ENCODE results near the gene HOXA4.

DNA sequence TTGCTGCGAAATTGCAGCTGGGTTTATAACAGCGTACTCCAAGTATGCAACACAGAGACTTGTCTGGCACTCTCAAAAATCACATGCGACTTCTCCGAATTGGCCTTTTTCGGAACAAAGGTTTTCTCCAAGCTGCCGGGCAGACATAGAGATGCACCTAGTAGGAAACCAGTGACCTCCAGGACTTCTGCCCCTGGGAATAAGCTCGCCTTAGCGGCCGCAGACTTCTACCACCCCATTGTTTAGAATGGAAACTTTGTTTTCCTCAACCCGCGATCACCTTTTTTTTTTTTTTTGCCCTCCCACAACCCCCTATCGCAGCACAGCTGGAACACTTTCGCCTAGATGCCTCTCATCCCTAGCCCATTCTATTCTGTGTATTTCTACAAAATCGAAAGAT lies 48.5 kb upstream of the HOXA4 start:
- TF ChIP-seq, protein P1, sequence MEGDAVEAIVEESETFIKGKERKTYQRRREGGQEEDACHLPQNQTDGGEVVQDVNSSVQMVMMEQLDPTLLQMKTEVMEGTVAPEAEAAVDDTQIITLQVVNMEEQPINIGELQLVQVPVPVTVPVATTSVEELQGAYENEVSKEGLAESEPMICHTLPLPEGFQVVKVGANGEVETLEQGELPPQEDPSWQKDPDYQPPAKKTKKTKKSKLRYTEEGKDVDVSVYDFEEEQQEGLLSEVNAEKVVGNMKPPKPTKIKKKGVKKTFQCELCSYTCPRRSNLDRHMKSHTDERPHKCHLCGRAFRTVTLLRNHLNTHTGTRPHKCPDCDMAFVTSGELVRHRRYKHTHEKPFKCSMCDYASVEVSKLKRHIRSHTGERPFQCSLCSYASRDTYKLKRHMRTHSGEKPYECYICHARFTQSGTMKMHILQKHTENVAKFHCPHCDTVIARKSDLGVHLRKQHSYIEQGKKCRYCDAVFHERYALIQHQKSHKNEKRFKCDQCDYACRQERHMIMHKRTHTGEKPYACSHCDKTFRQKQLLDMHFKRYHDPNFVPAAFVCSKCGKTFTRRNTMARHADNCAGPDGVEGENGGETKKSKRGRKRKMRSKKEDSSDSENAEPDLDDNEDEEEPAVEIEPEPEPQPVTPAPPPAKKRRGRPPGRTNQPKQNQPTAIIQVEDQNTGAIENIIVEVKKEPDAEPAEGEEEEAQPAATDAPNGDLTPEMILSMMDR (IDR thresholded peaks at IDR 0.05): no peak
- TF ChIP-seq POLR2AphosphoS5 (IDR thresholded peaks at IDR 0.05) (no peak), POLR2A (IDR thresholded peaks at IDR 0.05) (no peak)
